Left renal pelvis (tissue), 4 donors: ENCODE results near the gene TNP1. TPM values are rescaled to one million over a fixed set of nuclear protein-coding genes. Genes with fewer than 3 reads are reported as not detected.

ENCODE experiments used
- DNase-seq, 4 donors: peaks; one replicate each; pipeline ENCODE4 v3.0.0-alpha.2; 2013; ENCODE audit warnings: low read depth in 4 of 4, low spot score in 3 of 4
- polyA plus RNA-seq, 4 donors: library from polyadenylated mRNA; unstranded; fragments of 120-200 nt; gene quantifications; one replicate each; pipeline ENCODE4 v1.2.1, GENCODE V29; 2013; ENCODE audit not compliant: insufficient read length in 4 of 4

The TNP1 gene
- polyA plus RNA-seq, 4 donors: not detected

DNA sequence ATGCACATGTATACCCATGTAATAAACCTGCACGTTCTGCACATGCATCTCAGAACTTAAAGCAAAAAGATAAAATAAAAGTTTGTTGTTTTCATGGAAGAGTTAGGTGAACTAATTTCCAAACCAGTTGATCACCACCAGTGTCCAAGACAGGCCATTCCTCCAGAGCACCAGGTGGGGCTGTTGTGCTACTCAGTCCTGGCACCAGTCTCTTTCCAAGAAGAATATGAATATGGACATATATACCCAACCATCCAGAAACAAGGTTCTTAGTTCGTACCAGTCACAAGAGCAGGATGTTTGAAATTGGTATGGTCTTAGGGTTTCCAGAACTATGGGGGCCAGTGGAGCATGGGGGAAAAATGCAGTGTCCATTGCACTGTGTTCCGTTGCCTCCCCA, 17.2 kb upstream of the TNP1 start:
- no peak for DNase-seq

DNA sequence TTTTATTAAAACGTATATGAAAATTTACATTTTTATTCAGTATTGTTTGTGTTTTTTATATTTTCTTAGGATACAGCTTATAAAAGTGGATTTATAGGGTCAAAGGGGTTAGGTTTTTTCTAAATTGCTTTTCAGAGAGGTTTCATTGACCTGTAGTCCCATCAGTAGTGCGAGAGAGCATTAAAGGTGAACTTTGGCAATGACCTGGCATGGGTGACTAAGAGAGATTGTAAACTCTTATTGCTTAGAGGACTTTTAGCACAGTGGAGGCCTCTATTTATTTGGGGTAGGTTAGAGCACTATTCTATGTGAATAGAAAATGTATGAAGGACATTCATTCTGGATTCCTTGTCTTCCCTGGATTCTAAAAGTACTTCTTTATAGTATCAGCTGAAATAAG, 16.0 kb upstream of the TNP1 start:
- no peak for DNase-seq

DNA sequence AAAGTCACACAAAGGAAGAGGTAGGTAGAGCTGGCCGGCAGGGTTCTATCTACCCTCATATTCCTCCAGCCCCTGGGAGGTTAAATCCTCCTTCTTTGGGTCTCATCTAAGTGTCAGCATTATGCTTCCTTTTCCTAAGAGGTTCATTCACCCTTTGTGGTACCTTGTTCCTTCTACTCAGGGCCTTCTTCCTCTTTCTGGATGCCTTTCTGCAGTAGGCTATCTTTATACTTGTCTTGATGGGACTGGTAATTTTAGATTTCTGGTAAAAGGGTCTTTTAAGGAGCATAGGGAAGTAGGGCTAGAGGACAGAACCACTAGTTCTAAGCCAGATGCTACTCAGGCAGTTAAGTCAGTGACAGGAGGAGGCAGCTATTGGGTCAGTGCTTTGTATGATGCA, 13.7 kb upstream of the TNP1 start:
- DNase-seq: no peak

DNA sequence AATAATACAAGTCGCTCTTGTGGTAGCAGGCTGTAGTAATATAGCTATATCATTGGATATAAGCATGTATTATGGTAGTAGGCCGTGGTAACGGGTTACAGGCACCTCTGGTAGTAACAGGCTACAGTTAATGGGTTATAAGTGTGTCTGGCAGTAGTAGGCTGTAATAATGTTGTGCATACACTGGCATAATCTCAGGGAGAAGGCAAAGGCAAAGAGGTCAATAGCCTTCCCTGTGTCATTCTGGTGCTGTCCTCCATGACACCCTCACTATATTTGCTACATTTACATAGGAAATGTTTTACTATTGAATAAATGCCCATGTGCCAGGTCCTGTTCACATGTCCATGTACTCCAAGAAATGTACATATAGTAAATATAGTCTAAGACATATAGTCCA, 12.8 kb upstream of the TNP1 start:
- no peak for DNase-seq

- no peak for DNase-seq
Measured at GRCh38 chr2:216872040-216872439, 12.2 kb upstream of the TNP1 start.

GRCh38 chr2:216871333-216871934, 11.6 kb upstream of the TNP1 start:
- no peak for DNase-seq

DNA sequence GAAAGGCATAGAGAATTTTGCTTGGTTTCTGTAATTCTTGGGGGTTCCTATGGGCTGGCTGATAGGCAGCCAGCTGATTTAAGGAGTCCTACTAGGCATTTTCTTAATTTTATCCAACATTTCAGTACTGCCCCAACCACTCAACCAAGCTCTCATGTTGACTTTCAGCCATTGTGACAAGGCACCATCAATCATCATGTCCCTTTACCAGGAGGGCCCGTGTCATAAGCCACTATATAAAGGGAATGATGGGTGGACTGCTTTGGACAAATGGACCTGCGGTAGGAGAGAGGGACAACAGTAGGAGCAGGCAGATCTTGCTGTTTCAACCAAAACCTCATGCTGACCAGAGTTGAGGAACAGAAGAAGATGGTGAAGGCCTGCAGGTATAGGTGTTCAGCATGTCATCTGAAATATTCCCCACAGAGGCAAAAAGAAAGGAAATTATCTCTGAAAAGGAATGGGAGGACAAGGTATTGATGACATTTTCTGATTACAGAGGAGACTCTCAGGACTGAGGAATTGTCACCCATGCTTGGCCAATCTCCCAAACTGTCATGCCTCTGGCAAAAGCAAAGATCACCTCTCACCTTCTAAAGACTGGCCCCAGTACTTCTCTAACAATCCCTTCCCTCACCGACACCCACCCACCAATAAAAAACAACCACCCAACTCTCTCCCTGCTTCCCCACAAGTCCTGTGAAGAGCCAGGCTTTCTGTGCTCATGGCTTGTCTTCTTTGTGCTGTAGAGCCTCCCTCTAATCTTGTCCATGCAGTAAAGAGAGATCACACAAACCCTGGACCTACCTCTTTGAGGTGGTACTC, 10.9 kb upstream of the TNP1 start:
- no peak for DNase-seq

DNA sequence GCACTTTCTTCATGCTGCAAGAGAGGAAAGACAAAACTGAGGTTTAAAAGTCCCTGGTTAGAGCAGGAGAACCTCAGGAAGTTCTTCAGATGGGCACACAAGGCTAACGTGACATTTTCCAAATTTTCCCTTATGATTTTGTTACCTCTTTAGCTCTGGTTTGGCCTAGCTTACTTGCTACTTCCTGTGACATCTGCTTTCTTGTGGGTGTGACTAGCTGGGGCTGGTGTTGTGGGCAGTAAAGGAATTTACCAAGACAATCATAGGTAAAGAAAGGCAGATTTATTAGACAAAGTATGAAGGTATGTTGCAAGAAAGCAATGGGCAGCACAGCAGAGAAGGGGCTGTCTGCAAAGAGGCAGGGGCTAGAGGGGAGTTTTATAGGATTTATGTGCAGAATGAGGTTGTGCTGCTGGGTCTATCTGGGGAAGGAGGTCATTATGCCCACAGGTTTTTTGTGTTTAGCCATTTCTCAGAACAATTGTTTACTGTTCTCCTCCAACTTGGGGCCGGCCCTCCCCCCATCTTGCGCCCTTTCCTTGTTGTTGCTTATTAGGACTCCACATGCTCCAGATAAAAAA, 6.7 kb upstream of the TNP1 start:
- DNase-seq: no peak

DNA sequence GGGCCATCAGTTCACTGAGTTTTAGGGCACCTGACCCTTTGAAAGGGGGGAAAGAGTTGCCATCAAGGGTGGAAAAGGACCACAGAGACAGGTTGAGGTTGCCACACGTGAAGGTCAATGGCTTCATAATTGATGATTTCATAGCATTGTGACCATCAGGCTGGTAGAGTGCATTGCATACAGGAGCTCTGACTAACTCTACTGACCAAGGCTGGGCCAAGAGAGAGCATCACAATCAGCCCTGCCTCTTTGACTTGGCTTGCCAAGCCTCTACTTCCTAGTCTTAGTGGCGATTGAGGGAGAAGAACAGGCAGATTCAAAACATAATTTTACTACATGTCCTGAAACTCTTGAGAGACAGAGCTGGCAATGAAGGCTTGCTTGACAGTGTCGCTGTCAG, 5.8 kb upstream of the TNP1 start:
- DNase-seq: no peak

DNA sequence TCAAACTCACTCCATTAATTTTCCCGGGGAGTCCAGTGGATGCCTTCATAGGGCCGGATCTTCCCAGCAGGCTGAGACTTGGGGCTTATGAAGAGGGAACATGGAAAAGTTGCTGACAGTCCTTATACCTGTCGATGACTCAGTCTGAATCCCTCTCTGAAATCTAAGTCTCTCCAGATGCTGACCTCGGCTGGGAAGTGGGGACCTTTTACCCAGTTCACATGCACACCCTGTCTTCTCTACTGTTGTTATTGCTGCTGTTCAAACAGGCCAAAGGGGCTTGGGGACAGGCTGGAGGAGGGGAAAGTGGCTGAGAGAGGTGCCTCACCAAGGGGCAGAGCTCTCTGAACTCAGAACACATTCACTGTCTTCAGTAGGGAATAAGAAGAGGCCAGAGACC, 4.1 kb upstream of the TNP1 start:
- no peak for DNase-seq

DNA sequence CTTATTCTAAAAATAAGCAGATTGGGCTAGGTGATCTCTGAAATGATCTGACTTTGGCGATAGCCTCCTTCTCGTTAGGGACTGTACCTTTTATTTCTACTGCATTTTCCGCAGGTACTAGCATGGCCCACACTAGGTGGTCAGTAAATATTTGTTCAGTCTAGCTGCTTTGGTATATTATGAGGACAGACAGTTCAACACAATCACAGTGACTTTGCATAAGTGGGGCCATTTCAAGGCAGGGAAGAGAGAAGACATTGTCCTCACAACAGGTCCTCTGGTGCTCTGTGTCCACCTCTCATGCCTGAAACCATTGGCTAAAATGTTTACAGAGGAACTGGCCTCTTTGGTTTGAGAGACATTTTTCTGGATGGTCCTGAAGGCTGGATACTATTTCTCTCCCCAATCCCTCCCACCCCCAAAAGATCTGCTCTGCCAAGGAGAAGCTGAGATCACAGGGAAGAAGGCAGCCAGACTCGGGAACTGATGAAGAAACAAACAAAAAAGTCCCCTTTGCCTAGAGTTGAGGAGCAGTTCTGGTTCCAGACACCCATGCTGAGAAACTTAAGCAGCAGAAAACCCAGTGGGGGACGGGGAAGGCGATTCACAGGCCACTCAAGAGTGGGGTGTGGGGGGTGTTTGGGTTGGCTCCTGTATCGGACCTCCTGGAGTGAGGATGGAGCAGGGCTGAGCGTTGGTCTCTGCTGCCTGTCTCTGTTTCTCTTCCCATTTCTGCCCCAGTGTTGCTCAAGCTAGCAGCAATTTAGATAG, 2.9 kb upstream of the TNP1 start:
- no peak for DNase-seq

DNA sequence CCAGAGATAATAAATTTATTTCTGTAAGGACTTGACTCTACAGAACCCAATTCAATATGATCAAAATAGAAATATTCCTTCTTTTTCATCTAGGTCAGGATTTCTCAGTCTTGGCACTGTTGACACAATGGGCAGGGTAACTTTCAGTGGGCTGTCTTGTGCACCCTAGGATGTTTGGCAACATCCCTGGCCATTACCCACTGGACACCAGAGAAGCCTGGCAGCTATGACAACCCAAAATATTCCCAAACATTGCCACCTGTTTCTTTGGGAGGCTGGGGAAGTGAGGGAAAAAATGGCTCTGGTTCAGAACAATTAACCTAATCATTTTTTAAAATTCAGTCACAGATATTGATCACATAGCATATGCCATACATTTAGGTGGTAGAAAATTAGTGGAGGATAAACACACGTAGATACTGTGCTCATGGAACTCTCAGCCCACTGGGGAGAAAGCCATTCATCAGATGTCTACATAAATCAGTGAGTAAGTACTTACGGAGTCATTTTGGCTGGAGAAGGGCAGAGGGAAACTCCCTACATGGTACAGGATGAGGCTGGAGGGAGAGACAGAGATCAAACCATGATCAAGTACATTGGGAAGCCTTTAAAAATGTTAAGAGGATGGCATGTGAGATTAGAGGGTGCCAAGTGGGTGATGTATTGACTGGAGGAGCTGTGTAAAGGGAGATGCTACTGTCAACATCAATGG, 718 bp upstream of the TNP1 start:
- DNase-seq: no peak

GRCh38 chr2:216858312-216858711, 1.6 kb downstream of the TNP1 start:
- no peak for DNase-seq

DNA sequence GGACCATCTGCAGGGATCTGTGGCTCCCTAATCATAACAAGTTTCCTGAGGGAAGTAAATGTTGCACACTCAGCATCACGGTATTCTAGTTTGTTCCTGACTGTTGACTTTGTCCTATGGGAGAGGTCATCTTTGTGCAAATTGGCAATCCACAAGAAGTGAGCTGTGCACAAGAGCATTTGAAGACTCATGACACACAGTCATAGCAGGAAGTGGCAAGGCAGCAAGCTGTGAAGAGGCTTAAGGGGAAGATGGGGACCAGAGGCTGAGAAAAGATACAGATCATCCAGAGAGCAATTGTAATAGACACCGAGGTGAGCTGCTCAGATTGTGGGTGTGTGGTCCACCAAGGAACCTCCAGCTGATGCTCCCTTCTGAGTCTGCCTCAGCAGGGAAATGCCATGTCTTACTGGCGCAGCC, 2.7 kb downstream of the TNP1 start:
- DNase-seq: no peak

GRCh38 chr2:216856406-216857065, 3.3 kb downstream of the TNP1 start:
- DNase-seq: no peak

GRCh38 chr2:216855605-216856004, 4.3 kb downstream of the TNP1 start:
- no peak for DNase-seq

GRCh38 chr2:216855079-216855478, 4.8 kb downstream of the TNP1 start:
- DNase-seq: no peak

- no peak for DNase-seq
Measured at GRCh38 chr2:216851486-216852090, 8.3 kb downstream of the TNP1 start.

- no peak for DNase-seq
Measured at GRCh38 chr2:216850665-216851322, 9.1 kb downstream of the TNP1 start.
